Activated CD4-positive, alpha-beta T cell treated with anti-CD3 and anti-CD28 coated beads, Interleukin-2, amount 50 U/mL, for 48 hours (primary cell): ENCODE data around the gene TRAPPC14.

ENCODE experiments used
- DNase-seq, 2 experiments: peaks; one replicate each; pipeline ENCODE4 v3.0.0-alpha.2; 2020

Gene TRAPPC14

GRCh38 chr7:100173806-100174495 is 15.4 kb upstream of the TRAPPC14 start:
- no peak for DNase-seq

GRCh38 chr7:100171840-100172239 is 13.3 kb upstream of the TRAPPC14 start:
- no peak for DNase-seq

GRCh38 chr7:100171087-100171681 is 12.7 kb upstream of the TRAPPC14 start:
- peak in 1 of 2 experiments; percentile 43 for DNase-seq

GRCh38 chr7:100170101-100170897 is 11.8 kb upstream of the TRAPPC14 start:
- DNase-seq, result no peak

GRCh38 chr7:100169147-100169850 is 10.8 kb upstream of the TRAPPC14 start:
- DNase-seq, result no peak

GRCh38 chr7:100167912-100168323 is 9.4 kb upstream of the TRAPPC14 start:
- no peak for DNase-seq

- DNase-seq, result no peak
Observed at GRCh38 chr7:100166970-100167911, 8.7 kb upstream of the TRAPPC14 start.

- DNase-seq, result peak in 1 of 2 experiments; percentile 53
Observed at GRCh38 chr7:100166317-100166940, 7.9 kb upstream of the TRAPPC14 start.

GRCh38 chr7:100163871-100164270 is 5.3 kb upstream of the TRAPPC14 start:
- DNase-seq, result no peak

GRCh38 chr7:100163006-100163531 is 4.5 kb upstream of the TRAPPC14 start:
- DNase-seq, result no peak

GRCh38 chr7:100160067-100160466 is 1.5 kb upstream of the TRAPPC14 start:
- DNase-seq, result no peak

GRCh38 chr7:100159099-100159623 is 638 bp upstream of the TRAPPC14 start:
- no peak for DNase-seq

- DNase-seq, result no peak
Observed at GRCh38 chr7:100157334-100158228, 942 bp downstream of the TRAPPC14 start.

- DNase-seq, result no peak
Observed at GRCh38 chr7:100157069-100157333, 1.5 kb downstream of the TRAPPC14 start.

GRCh38 chr7:100156331-100157068 is 2.0 kb downstream of the TRAPPC14 start:
- DNase-seq, result no peak

- no peak for DNase-seq
Observed at GRCh38 chr7:100155553-100156317, 2.8 kb downstream of the TRAPPC14 start.

- no peak for DNase-seq
Observed at GRCh38 chr7:100154651-100155491, 3.7 kb downstream of the TRAPPC14 start.
